Mesenteric fat pad (tissue), 1 donor: ENCODE results near the gene ADIPOR1. TPM values are rescaled to one million over a fixed set of nuclear protein-coding genes. Genes with fewer than 3 reads are reported as not detected.

Experiments
- DNase-seq: peaks from one replicate; pipeline ENCODE4 v3.0.0-alpha.2; 2020; ENCODE audit warnings: low spot score
- total RNA-seq: library from RNA; stranded (reverse); fragmentation: NEBNext Ultra II Directional; extraction: Animal tissue kit (Norgen Biotek cat#: 25700); gene quantifications from one replicate; pipeline ENCODE4 v1.2.1, GENCODE V29; 2021
- donor health status: DM: yes; HTN: yes; CAD: no.

The ADIPOR1 gene
- total RNA-seq, 1 donor from 2014 or later = 76.2 TPM

DNA sequence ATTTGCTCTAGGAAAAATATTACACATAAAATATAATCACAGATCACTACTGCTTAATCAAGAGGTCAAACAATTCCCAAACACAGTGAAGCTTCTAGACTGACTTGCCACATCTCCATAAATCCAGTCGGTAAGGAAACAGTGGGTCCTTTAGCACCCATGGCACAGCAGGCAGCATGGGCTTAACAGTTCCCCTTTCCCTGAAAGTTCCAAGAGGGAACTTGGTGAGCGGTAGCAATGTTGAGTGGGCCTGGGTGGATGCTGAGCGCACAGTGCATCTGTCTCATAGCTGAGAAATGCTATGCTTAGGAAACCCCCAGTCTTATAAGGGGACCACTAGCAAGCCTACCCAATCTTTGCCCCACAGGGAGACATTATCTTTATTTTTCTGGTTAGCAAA, 16.7 kb upstream of the ADIPOR1 start:
- DNase-seq = no peak

DNA sequence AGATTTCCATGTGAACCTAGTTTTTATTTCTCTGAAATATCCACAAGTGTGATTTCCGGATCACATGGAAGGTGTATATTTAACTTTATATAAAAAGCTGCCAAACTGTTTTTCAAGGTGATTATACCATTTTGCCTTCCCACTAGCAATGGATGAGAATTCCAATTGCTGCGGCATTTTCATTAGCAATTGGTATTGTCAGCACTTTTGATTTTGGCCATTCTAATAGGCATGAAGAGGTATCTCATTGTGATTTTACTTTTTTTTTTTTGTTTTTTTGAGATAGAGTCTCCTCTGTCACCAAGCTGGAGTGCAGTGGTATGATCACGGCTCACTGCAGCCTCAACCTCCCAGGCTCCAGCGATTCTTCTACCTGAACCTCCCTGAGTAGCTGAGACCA, 13.9 kb upstream of the ADIPOR1 start:
- DNase-seq = no peak

GRCh38 chr1:202968895-202969295, 10.8 kb upstream of the ADIPOR1 start:
- no peak for DNase-seq

GRCh38 chr1:202968351-202968750, 10.2 kb upstream of the ADIPOR1 start:
- DNase-seq = no peak

DNA sequence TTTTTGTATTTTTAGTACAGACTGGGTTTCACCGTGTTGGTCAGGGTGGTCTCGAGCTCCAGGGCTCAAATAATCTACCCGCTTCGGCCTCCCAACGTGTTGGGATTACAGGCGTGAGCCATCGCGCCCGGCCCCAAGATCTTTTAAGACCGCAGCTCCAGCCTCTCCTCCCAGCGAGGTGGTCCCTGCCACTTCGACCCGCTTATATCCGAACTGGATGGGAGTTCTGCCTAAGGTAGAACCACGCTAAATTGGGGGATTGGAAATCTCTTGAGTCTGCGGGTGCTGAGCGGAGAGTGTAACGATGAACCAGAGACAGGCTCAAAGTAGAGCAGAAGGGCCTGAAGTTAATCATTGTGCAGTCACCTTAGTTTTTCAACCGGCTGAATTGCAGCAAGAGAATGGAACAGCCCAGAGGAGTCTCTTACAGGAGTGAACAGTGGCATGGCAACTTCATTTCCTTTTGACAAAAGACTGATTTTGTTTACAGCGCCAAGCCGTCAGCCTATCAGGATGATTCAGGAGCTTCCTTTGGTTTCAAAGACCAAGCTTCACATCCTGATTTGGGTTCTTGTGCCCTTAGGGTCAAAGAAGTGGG, 9.7 kb upstream of the ADIPOR1 start:
- no peak for DNase-seq

DNA sequence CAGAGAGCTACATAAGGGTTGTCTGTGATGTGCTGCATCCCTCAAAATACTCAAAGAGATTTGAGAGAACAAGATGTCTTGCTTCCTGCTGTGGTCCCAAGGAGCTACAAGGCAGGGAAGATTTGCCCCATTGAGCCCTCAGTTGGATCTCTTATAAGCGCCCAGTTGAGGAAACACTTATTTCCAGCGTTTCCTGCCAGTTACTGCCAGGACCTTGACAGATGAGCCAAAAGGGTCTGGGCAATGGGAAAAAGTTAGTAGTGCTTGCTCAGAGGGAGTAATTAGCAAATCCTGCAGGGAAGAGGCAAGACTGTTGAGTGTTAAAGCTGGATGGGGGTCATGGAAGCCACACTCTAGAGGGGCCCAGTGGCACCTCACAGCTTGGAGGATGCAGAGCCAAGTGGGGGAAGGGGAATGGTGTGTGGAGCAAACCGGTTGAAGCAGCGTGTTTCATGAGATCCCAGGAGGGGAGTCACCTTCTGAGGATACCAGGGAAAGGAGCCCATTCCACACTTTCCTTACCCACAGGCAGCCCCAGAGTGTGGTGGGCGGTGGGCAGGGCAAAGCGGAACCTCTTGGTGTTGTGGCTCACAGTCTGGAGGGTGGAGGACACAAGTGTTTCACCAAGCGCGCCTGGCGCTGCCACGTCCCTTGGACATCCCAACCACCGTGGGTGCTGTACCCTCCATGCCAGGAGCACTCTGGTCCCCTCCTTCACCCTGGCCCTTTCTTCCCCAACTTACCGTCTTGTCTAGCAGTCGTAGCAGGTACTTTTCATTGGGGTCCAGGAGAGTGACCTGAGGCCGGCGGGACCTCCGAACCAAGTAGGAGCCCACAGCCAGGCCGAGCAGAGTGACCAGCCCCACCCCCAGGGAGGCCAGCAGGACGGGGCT, 8.1 kb upstream of the ADIPOR1 start:
- DNase-seq = no peak

DNA sequence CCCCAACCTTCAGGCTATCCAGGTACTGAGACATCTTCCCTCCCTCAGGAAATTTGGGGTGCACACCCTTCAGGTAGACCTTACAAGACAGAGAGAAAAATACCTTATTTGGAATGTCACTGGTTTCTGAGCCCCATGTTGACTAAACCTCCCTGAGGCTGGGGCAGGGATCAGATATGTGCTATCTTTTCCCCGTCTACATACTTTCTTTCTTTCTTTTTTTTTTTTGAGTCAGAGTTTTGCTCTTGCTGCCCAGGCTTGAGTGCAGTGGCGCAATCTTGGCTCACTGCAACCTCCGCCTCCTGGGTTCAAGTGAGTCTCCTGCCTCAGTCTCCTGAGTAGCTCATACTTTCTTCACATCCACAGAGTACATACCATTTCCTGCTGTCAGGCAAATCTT, 7.3 kb upstream of the ADIPOR1 start:
- DNase-seq = no peak

DNA sequence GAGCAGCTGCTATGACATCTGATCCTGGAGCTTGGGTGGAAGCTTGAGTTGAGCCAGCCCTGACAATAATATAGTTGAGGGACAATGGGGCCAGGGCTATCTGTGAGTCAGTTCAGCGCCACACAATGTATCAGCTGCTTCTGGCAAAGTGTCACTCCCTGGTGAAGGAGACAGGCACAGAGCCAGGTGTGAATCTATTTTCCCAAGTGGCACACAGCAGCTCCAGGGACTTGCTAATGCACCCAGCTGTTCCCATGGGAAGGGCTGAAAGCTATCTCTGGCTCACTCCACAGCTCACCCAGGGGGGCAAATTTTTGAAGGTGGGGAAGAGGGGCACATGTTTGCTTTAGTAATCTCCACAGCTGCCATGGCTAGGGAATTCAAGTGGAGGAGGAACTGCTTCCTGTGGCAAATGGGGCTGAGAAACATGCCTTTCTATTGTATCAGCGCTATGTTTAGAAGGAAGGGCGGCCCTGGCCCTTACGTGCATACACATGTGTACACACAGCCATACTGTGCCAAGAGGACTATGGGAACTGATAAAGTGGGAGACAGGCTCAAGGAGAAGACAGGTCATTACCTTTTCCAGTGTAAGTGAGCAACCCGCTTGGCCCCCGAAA, 6.8 kb upstream of the ADIPOR1 start:
- no peak for DNase-seq

DNA sequence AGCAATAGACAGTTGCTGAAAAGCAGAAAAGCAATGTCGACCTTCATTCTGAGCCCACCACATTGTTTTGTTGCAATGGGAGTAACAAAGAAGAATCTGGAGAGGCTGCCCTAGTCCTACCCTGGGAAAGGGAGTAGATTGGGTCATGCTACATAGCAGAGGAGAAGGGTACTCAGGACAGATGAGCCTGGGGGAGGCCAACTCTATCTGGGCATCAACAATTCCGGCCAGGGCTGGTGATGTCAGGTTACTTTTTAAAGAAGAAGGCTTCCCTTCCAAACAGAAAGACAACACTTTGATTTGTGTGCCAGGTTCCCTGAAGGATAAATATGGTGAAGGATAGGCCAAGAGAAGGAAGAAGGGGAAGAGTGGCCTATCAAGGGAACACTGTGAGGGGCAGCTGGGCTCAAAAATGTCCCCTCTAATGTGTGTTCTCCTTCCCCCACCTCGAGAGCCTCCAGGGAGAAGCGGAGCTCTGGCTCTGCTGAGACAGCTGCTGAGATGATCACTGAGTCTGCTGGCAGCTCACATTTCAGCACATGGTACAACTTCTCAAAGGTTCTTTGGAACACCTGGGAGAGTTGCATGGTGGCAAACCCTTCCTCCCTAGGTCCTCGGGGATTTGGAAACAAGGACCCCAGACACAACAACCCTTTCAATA, 3.2 kb upstream of the ADIPOR1 start:
- DNase-seq = no peak

GRCh38 chr1:202959276-202959620, 1.1 kb upstream of the ADIPOR1 start:
- no peak for DNase-seq

DNA sequence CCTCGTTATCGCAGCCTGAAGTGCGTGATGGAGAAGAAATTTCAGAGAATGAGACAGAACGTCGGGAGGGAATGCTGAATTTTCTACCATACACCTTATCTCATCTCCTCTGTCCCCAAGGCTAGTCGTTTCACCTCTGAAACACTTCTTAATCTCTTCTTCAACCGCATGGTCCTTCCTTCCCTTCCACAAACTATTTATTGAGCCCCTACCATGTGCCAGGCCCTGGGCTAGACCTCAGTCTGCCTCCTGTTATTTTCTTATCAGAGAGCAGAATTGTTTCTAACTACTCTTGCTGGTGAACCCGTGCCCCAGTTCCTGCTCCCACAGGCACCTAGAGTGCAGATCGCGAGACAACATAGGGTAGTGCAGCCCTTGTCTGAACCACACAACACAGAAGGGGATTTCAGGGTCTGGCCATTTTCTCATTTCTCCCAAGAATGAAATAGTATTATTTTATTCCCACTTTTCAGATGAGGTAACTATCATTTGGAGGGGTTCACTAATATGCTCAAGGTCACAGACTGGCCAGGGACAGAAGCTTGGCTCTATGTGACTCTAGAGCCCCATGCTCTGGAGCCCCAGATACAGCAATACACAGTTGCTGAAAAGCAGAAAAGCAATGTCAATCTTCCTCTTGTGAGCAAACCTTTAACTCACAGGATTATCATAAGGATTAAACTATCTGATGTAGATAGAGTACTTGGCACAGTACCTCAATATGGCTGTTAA, 598 bp upstream of the ADIPOR1 start:
- no peak for DNase-seq

- DNase-seq = no peak
Measured at GRCh38 chr1:202956969-202957368, 1.1 kb downstream of the ADIPOR1 start.

DNA sequence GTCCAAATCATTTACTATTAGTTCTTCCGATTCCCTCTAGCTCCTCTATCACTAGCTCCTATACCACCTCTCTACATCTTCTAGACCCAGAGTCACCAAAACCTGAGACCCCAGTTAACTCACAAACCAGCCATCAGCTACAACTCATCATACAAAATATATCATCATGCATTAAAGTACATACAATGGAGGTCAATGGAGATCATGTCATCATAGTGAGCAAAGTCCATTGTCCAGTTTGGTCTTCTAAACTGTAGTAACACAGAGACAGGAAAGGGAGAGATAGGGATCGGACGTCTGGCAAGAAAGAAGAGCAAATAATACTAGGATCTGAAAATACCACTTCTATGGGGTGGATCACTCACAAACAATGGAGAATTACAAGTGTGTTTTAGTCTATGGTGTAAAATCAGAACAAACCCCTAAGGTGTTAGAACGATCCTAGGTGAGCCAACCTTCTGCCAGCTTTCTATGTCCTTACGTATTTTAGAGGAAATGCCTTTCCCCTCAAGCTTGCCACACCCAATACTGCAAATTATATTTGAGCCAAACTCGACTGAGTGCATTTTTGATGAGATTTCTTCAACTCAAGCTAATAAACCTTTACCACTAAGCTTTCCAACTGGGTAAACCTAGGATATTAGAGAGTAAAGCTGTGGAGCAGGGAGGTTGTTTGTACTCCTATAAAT, 3.9 kb downstream of the ADIPOR1 start:
- no peak for DNase-seq

DNA sequence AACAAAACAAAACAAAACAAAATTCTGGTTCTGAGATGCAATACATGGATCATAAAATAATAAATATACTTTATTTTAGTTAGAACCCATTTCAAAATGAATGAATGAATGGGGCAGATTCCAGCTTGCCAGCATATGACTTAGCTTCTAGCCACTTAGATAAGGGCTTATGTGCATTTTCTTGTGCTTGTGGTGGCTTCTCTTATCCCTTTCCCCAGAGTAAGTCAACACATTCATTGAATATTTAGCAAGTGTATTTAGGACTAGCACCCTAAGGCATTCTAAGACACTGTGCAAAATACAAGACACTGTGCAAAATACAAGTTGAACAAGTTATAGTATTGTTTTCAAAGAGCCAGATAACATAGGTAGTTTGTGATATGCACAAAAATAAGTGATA, 4.7 kb downstream of the ADIPOR1 start:
- DNase-seq = no peak

- DNase-seq = no peak
Measured at GRCh38 chr1:202952818-202953217, 5.3 kb downstream of the ADIPOR1 start.

DNA sequence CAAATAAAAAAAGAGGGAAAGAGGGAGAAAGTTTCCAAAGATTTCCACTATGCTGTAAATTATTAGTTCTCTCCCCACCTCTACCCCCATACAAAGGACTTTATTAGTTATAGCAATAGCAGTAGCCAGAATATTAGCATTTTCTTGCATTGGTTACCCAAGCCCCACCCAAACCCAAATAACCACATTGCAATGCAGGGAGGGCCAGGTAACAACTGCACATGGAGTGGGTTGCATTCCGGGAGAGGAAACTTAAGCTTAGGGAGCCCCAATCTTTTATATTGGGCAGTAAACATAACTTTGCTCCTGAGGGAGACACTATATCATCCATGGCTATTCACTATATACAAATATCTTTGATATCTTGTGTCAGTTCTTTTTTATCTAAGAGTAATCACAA, 6.0 kb downstream of the ADIPOR1 start:
- no peak for DNase-seq

DNA sequence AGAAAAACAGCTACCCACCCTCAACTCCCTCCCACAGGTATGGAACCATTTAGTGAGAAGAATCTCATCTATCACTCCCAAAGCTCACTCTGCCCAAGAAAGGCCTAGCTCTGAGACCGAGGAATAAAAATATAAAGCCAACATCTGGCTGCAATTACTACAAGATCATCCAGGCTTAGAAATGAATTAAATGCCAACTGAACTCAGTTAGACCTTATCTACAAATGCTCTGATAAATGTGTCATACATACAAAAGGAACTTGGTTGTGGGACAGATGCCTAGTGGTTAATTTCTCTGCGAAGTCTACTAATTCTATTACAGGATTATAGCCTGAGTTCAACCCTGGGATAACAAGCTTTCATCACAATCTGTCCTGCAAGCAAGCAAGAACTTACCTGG, 6.7 kb downstream of the ADIPOR1 start:
- DNase-seq = no peak

- DNase-seq = no peak
Measured at GRCh38 chr1:202945483-202945882, 12.6 kb downstream of the ADIPOR1 start.

DNA sequence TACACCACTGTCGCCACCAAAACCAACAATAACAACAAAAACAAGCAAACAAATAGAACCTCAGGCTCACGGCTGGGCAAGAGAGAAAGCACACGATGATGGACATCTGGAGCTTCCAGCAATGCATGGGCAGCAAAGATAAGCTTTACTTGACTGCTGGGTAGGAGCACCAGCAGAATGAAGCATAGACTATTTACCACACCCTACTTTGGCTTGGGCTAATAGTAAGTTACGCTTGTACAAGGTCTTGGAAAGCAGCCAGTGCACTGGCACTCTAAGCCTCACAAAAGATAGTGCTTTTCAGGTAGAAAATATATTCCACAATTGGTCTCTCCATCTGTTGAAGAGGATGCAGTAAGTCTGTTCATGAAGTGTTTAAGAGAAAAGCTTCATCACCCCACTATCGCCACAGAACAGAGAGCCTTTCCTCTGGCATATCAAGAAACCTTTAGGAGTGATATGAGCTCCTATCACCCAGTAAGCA, 13.6 kb downstream of the ADIPOR1 start:
- DNase-seq = no peak

- DNase-seq = no peak
Measured at GRCh38 chr1:202942426-202942825, 15.7 kb downstream of the ADIPOR1 start.

GRCh38 chr1:202941372-202941771, 16.7 kb downstream of the ADIPOR1 start:
- no peak for DNase-seq
